Vagina (tissue), 2 donors: ENCODE measurements around the gene LRFN5. TPM values are rescaled to one million over a fixed set of nuclear protein-coding genes. Genes with fewer than 3 reads are reported as not detected.
A peak's percentile ranks its signal among the peaks of the same experiment; 100 is the strongest.
"Not testable (repeated sequence)": the region's sequence is repeated elsewhere in the genome, so short reads cannot be mapped to it uniquely, and the experiment has no call there.

Source experiments
- DNase-seq, 2 donors: peaks; one replicate each; pipeline ENCODE4 v3.0.0-alpha.2; 2017; ENCODE audit errors: extremely low spot score in 2 of 2
- H3K27ac ChIP-seq: fragments of 200-600 bp; sonication (generic); one replicate; pipeline ENCODE4 v1.5.1; 2019
- H3K27me3 ChIP-seq: fragments of 200-600 bp; sonication (generic); one replicate; pipeline ENCODE4 v1.5.1; 2019
- H3K36me3 ChIP-seq, 2 donors: fragments of 200-600 bp; sonication (generic); one replicate each; pipeline ENCODE4 v1.5.1; 2017 to 2019
- H3K4me1 ChIP-seq: fragments of 200-600 bp; sonication (generic); one replicate; pipeline ENCODE4 v1.5.1; 2019
- H3K4me3 ChIP-seq, 2 donors: fragments of 200-600 bp; sonication (generic); 1 replicate in 1 of 2; 2 replicates in 1 of 2; pipeline ENCODE4 v1.5.1; 2016 to 2019
- H3K9me3 ChIP-seq: fragments of 200-600 bp; sonication (generic); one replicate; pipeline ENCODE4 v1.5.1; 2019
- POLR2A ChIP-seq, 2 donors: fragments of 450-650 bp; IDR thresholded peaks; one replicate each; pipeline ENCODE4 v1.6.1; 2017; ENCODE audit warnings: antibody characterized with exemption in 2 of 2, mild to moderate bottlenecking in 2 of 2, moderate library complexity in 2 of 2
- POLR2AphosphoS5 ChIP-seq, 2 donors: sonication (generic); formaldehyde crosslinking; IDR thresholded peaks; one replicate each; pipeline ENCODE4 v1.9.0; 2017; ENCODE audit warnings: antibody characterized with exemption in 2 of 2, mild to moderate bottlenecking in 2 of 2, low read depth in 1 of 2; ENCODE audit not compliant: insufficient read depth in 1 of 2
- intact Hi-C: fragments of 100-400 bp; cut with DNase I; formaldehyde crosslinking; loops from one replicate; pipeline ENCODE4 v1.15.1; 2023
- total RNA-seq: library from RNA; depleted of rRNA; stranded (reverse); fragments of >200 nt; gene quantifications from one replicate; pipeline ENCODE4 v1.2.3, GENCODE V29; 2016
- TF ChIP-seq, protein P1 (sequence below), 3 experiments: fragments of 450-650 bp in 2 of 3; fragments of 200-600 bp in 1 of 3; sonication (generic) in 1 of 3; IDR thresholded peaks; one replicate each; pipeline ENCODE4 v1.5.1; 2017 to 2019; ENCODE audit warnings: antibody characterized with exemption in 3 of 3, mild to moderate bottlenecking in 2 of 3, moderate library complexity in 2 of 3

The LRFN5 gene
- total RNA-seq, result 197 TPM

DNA sequence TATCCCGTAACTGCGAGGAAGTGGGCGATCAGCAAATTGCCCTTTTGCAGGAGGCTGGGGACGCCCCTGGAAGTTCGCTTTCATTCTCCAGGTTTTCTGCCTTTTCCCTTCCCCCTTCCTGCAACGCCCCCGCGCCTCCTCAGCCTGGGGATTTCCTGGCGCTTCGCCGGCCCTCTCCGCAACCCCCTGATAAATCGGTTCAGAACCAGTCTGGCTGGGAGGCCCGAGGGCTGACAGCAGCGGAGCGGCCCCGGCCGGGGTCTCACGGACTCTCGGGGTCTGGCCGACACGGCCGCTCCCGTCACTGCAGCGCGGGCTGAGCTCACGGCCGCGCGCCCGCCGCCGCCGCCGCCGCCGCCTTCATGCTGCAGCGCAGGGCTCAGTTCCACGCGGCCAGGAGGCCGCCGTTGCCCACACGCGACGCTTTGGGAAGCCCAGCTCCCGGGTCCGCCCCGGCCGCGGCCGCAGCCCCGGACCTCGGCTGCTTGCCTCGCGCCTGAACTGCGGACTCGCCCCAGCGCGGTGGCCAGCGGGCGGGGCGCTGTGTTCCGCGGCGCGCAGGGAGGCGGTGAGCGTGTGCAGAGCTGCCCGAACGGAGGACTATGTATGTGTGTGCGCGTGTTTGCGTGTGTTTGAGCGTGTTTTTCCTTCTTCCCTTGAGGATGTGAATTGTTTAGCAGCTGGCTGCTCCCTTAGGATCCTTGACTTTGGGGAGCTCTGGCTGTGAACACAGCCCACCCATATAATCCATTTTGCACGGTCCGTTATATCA lies at the start of gene LRFN5:
Gene LRFN5 (plus strand): TSS at position 345 of the 772 bp plus-strand sequence.
- DNase-seq, result no peak
- H3K4me3 ChIP-seq, result peak within 1 kb of the TSS; percentile 52 to 76
- H3K4me1 ChIP-seq, result no peaks in the 10 kb centered on the region
- H3K36me3 ChIP-seq, result no peaks in the 10 kb centered on the region
- TF ChIP-seq POLR2AphosphoS5 (IDR thresholded peaks at IDR 0.05; ENCODE audit: insufficient read depth in 1 of 2, low read depth in 1 of 2) (peak in 1 of 2 donors; percentile 7), POLR2A (IDR thresholded peaks at IDR 0.05) (no peak)
- TF ChIP-seq, protein P1, sequence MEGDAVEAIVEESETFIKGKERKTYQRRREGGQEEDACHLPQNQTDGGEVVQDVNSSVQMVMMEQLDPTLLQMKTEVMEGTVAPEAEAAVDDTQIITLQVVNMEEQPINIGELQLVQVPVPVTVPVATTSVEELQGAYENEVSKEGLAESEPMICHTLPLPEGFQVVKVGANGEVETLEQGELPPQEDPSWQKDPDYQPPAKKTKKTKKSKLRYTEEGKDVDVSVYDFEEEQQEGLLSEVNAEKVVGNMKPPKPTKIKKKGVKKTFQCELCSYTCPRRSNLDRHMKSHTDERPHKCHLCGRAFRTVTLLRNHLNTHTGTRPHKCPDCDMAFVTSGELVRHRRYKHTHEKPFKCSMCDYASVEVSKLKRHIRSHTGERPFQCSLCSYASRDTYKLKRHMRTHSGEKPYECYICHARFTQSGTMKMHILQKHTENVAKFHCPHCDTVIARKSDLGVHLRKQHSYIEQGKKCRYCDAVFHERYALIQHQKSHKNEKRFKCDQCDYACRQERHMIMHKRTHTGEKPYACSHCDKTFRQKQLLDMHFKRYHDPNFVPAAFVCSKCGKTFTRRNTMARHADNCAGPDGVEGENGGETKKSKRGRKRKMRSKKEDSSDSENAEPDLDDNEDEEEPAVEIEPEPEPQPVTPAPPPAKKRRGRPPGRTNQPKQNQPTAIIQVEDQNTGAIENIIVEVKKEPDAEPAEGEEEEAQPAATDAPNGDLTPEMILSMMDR (IDR thresholded peaks at IDR 0.05), result no peak
- no peaks in the 10 kb centered on the region for H3K9me3 ChIP-seq
- intact Hi-C loops, result no loop called here
- H3K27me3 ChIP-seq, result no peaks in the 10 kb centered on the region
- peak within 1 kb of the TSS; percentile 94 for H3K27ac ChIP-seq

DNA sequence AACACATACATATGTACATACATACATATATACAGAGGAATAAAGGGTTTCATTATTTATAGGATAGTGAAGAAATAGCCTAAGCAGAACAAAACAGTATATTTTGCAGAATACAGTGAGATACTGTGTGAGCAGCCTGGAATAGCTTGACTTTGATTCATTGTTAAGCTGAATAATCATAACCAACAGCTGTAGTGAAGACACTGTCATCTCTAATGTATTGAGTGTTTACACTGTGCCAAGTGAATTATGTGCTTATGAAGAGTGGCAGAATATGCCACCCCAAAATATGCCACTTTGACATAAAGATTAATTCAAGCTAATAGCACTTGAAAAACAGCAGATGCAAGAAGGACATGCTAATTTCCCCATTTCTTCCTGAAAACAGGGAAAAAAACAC lies 48.2 kb upstream of the LRFN5 start:
- Histone ChIP-seq H3K36me3 (no peaks in the 10 kb centered on the region), H3K27ac (no peak overlapping the region), H3K9me3 (no peaks in the 10 kb centered on the region), H3K27me3 (no peaks in the 10 kb centered on the region), H3K4me3 (no peak overlapping the region), H3K4me1 (no peaks in the 10 kb centered on the region)
- no peak for DNase-seq
- TF ChIP-seq POLR2A (IDR thresholded peaks at IDR 0.05), result no peak
- TF ChIP-seq POLR2AphosphoS5 (IDR thresholded peaks at IDR 0.05; ENCODE audit: insufficient read depth in 1 of 2, low read depth in 1 of 2), result no peak
- intact Hi-C loops, result no loop called here

DNA sequence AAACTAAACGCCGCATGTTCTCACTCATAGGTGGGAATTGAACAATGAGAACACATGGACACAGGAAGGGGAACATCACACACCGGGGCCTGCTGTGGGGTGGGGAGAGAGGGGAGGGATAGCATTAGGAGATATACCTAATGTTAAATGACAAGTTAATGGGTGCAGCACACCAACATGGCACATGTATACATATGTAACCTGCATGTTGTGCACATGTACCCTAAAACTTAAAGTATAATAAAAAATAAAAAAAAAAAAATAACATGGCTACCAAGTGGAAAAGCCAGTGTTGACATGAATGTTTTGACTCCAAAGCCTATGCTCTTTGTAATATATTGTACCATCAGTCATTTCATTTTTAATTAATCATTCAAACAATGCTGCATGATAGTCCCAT lies 39.8 kb upstream of the LRFN5 start:
- H3K36me3 ChIP-seq, H3K9me3 ChIP-seq, DNase-seq, H3K4me3 ChIP-seq, intact Hi-C loops, H3K27ac ChIP-seq, H3K4me1 ChIP-seq, H3K27me3 ChIP-seq: not testable (repeated sequence)

DNA sequence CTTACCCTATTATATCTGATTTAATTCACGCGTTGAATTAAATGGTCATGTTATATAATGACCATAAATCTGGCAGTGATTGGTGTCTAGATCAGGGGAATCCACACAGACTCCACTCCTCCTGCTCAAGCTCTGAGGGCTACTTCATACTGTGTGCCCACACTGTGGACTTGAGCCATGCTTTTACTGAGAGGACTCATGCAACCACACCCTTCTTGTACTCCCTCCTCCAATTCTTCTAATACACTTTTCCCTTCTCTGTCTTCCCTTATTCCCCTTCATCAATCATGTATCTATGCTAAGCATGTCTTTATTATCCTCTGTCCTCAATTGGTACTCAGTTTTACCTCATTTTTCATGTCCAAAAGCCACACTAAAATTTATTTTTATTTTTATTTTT lies 37.7 kb upstream of the LRFN5 start:
- Histone ChIP-seq H3K4me1 (no peaks in the 10 kb centered on the region), H3K36me3 (no peaks in the 10 kb centered on the region), H3K27ac (no peak overlapping the region), H3K4me3 (no peak overlapping the region), H3K9me3 (no peaks in the 10 kb centered on the region), H3K27me3 (no peaks in the 10 kb centered on the region)
- intact Hi-C loops, result no loop called here
- TF ChIP-seq POLR2A (IDR thresholded peaks at IDR 0.05), result no peak
- TF ChIP-seq, protein P1 (IDR thresholded peaks at IDR 0.05), result no peak
- TF ChIP-seq POLR2AphosphoS5 (IDR thresholded peaks at IDR 0.05; ENCODE audit: insufficient read depth in 1 of 2, low read depth in 1 of 2), result no peak
- no peak for DNase-seq

DNA sequence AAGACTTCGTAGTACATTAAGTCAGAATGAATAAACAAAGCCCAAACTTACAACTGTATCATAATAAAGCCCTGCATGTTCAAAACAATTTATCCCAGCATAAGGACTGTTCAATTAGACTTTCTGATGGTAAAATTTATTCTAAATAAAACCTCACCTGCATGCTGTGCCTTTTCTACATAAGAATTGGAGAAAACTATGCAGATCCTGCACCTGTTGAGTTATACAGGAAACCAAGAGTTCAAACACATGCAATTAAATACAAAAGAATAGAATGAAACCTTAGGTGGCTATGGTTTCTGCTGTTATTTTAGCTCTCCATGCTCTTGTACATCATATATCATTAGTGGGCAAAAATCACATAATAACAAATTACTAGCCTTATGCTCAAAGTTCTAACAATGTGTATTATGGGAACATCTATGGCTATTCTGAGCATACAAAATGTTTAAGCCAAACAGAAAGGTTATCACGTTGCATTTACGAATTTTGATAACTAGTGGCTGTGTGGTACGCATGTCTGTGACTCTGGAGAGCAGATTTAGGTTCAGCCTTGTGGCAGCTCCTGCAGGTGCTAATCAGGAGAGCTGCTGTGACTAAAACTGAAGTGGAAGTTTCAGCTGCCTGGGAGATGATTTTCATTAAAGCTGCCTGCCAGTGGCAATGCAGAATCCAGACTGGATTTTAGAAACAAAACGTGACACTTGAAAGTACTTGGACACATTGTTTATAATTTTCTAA lies 36.1 kb upstream of the LRFN5 start:
- intact Hi-C loops, result no loop called here
- TF ChIP-seq POLR2A (IDR thresholded peaks at IDR 0.05), result no peak
- TF ChIP-seq POLR2AphosphoS5 (IDR thresholded peaks at IDR 0.05; ENCODE audit: insufficient read depth in 1 of 2, low read depth in 1 of 2), result no peak
- TF ChIP-seq, protein P1 (IDR thresholded peaks at IDR 0.05), result no peak
- Histone ChIP-seq H3K4me3 (no peak overlapping the region), H3K27me3 (no peaks in the 10 kb centered on the region), H3K36me3 (no peaks in the 10 kb centered on the region), H3K27ac (no peak overlapping the region), H3K9me3 (no peaks in the 10 kb centered on the region), H3K4me1 (no peaks in the 10 kb centered on the region)
- DNase-seq, result no peak

DNA sequence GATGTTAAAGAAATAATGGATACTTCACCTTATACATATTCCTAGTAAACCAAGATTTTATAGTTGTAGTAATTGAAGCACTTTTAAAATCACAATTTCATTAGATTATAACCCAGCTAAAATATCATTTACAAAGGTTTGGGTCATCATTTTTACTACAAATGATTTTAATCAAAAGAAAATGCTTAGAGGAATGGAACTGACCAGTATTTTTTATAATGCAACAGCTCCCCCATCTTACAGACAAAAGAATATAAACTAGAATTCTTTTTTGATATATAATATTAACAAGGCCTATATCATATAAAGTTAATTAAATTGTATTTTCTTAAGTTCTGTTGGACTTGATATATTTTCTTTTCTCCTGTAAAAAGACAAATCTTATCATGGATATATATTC lies 20.4 kb upstream of the LRFN5 start:
- TF ChIP-seq POLR2A (IDR thresholded peaks at IDR 0.05), result no peak
- TF ChIP-seq, protein P1 (IDR thresholded peaks at IDR 0.05), result no peak
- TF ChIP-seq POLR2AphosphoS5 (IDR thresholded peaks at IDR 0.05; ENCODE audit: insufficient read depth in 1 of 2, low read depth in 1 of 2), result no peak
- no peaks in the 10 kb centered on the region for H3K36me3 ChIP-seq
- no peaks in the 10 kb centered on the region for H3K9me3 ChIP-seq
- no peak for DNase-seq
- no peak overlapping the region for H3K27ac ChIP-seq
- intact Hi-C loops, result no loop called here
- no peak overlapping the region for H3K4me3 ChIP-seq
- no peaks in the 10 kb centered on the region for H3K4me1 ChIP-seq
- H3K27me3 ChIP-seq, result no peaks in the 10 kb centered on the region
